GM21367 (cell line): Measurements from ENCODE around the gene ADGRB3.

Experiments used
- ATAC-seq: cut with Tn5 transposase; IDR thresholded peaks from one replicate; pipeline ENCODE4 v1.9.1; 2021; ENCODE audit not compliant: unreplicated experiment

Gene ADGRB3

GRCh38 chr6:68634726-68635411 is at the start of gene ADGRB3:
TSS of gene ADGRB3 (plus strand) at chr6:68635282. CDS start at chr6:68638676, 3,394 bp downstream.
- peak; percentile 86 for ATAC-seq

GRCh38 chr6:68593558-68593957 is 41.5 kb upstream of the ADGRB3 start:
- no peak for ATAC-seq

GRCh38 chr6:68597642-68598041 is 37.4 kb upstream of the ADGRB3 start:
- no peak for ATAC-seq

- ATAC-seq: no peak
These were observed 19.1 kb upstream of the ADGRB3 start for GRCh38 chr6:68615938-68616337.

- ATAC-seq: no peak
These were observed 9.1 kb upstream of the ADGRB3 start for GRCh38 chr6:68625998-68626397.

GRCh38 chr6:68628161-68628560 is 6.9 kb upstream of the ADGRB3 start:
- no peak for ATAC-seq

GRCh38 chr6:68632734-68633133 is 2.3 kb upstream of the ADGRB3 start:
- no peak for ATAC-seq

GRCh38 chr6:68633281-68633971 is 1.7 kb upstream of the ADGRB3 start:
- ATAC-seq: no peak

GRCh38 chr6:68633972-68634725 is 933 bp upstream of the ADGRB3 start:
- ATAC-seq: no peak

GRCh38 chr6:68635412-68635705 is 277 bp downstream of the ADGRB3 start:
- ATAC-seq: no peak

GRCh38 chr6:68635706-68636513 is 828 bp downstream of the ADGRB3 start:
- no peak for ATAC-seq

GRCh38 chr6:68636666-68637065 is 1.6 kb downstream of the ADGRB3 start:
- ATAC-seq: no peak

- ATAC-seq: no peak
These were observed 2.0 kb downstream of the ADGRB3 start for GRCh38 chr6:68637071-68637470.

- no peak for ATAC-seq
These were observed 2.7 kb downstream of the ADGRB3 start for GRCh38 chr6:68637782-68638181.

- no peak for ATAC-seq
These were observed 3.3 kb downstream of the ADGRB3 start for GRCh38 chr6:68638230-68638900.

- no peak for ATAC-seq
These were observed 4.1 kb downstream of the ADGRB3 start for GRCh38 chr6:68639211-68639610.

- no peak for ATAC-seq
These were observed 4.9 kb downstream of the ADGRB3 start for GRCh38 chr6:68639826-68640490.

- no peak for ATAC-seq
These were observed 5.4 kb downstream of the ADGRB3 start for GRCh38 chr6:68640491-68640835.

GRCh38 chr6:68641172-68641571 is 6.1 kb downstream of the ADGRB3 start:
- no peak for ATAC-seq

GRCh38 chr6:68642081-68642480 is 7.0 kb downstream of the ADGRB3 start:
- no peak for ATAC-seq
